CD8-positive, alpha-beta memory T cell (primary cell): ENCODE measurements around the gene CRIP1. TPM values are rescaled to one million over a fixed set of nuclear protein-coding genes. Genes with fewer than 3 reads are reported as not detected.

Source experiments
- CTCF ChIA-PET: fragments of 350-600 bp; sonication (Branson Sonifier 250); formaldehyde crosslinking; loops from one replicate; lab custom pipeline; 2021; ENCODE audit warnings: antibody characterized with exemption; lab: Charles Lee
- POLR2A ChIA-PET: fragments of 350-600 bp; sonication (Branson Sonifier 250); formaldehyde crosslinking; loops from one replicate; lab custom pipeline; 2021; ENCODE audit warnings: antibody characterized with exemption; lab: Charles Lee
- DNase-seq, 5 donors: peaks; one replicate each; pipeline versions ENCODE4 v3.0.0 to v3.0.0-alpha.2; 2020 to 2022; ENCODE audit warnings: mixed read lengths in 1 of 5
- H3K27ac ChIP-seq: one replicate; pipeline ENCODE4 v1.7.0; 2013; ENCODE audit warnings: low read depth, mild to moderate bottlenecking, low read length, moderate library complexity
- H3K27me3 ChIP-seq: 2 replicates; pipeline ENCODE4 v1.7.0; 2013; ENCODE audit warnings: low read length, mild to moderate bottlenecking; ENCODE audit not compliant: insufficient read depth, poor library complexity, severe bottlenecking
- H3K36me3 ChIP-seq: 2 replicates; pipeline ENCODE4 v1.7.0; 2013; ENCODE audit warnings: mild to moderate bottlenecking, low read length, moderate library complexity; ENCODE audit not compliant: insufficient read depth
- H3K4me1 ChIP-seq: 2 replicates; pipeline ENCODE4 v1.7.0; 2013; ENCODE audit warnings: mild to moderate bottlenecking, low read length, moderate library complexity; ENCODE audit not compliant: insufficient read depth
- H3K4me3 ChIP-seq: 2 replicates; pipeline ENCODE4 v1.7.0; 2013; ENCODE audit warnings: mild to moderate bottlenecking, low read length
- H3K9me3 ChIP-seq: 2 replicates; pipeline ENCODE4 v1.7.0; 2013; ENCODE audit warnings: mild to moderate bottlenecking, low read length
- H3K27ac Mint-ChIP-seq, 8 donors: one replicate each; pipeline ENCODE4 v1.8.0; 2020 to 2021; ENCODE audit warnings: mixed read lengths in 8 of 8, mild to moderate bottlenecking in 6 of 8, inconsistent platforms in 3 of 8, moderate library complexity in 3 of 8
- H3K27me3 Mint-ChIP-seq, 2 donors: one replicate each; pipeline ENCODE4 v1.8.0; 2020 to 2021; ENCODE audit warnings: mixed read lengths in 2 of 2, mild to moderate bottlenecking in 1 of 2, moderate library complexity in 1 of 2
- H3K36me3 Mint-ChIP-seq, 3 donors: one replicate each; pipeline ENCODE4 v1.8.0; 2020 to 2021; ENCODE audit warnings: mixed read lengths in 3 of 3, inconsistent platforms in 1 of 3, mild to moderate bottlenecking in 1 of 3
- H3K4me1 Mint-ChIP-seq, 3 donors: one replicate each; pipeline ENCODE4 v1.8.0; 2020 to 2021; ENCODE audit warnings: mixed read lengths in 3 of 3, inconsistent platforms in 1 of 3, mild to moderate bottlenecking in 1 of 3
- H3K4me3 Mint-ChIP-seq, 7 donors: one replicate each; pipeline ENCODE4 v1.8.0; 2020 to 2021; ENCODE audit warnings: mixed read lengths in 7 of 7, mild to moderate bottlenecking in 6 of 7, moderate library complexity in 4 of 7, inconsistent platforms in 2 of 7
- H3K9me3 Mint-ChIP-seq, 5 donors: one replicate each; pipeline ENCODE4 v1.8.0; 2020 to 2022; ENCODE audit warnings: mixed read lengths in 5 of 5, mild to moderate bottlenecking in 3 of 5, moderate library complexity in 2 of 5, inconsistent platforms in 1 of 5
- polyA plus RNA-seq: library from polyadenylated mRNA; unstranded; fragments of 300-500 nt; fragmentation: Illumina TruSeq; gene quantifications from one replicate; pipeline ENCODE4 v1.2.3, GENCODE V29; 2021
- total RNA-seq, 2 experiments: library from RNA; stranded (reverse); gene quantifications; one replicate each; pipeline ENCODE4 v1.2.3, GENCODE V29; 2021

Gene CRIP1, protein sequence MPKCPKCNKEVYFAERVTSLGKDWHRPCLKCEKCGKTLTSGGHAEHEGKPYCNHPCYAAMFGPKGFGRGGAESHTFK
- 100 to 1,000 TPM; 463 to 468 TPM for total RNA-seq
- 1,031 TPM for polyA plus RNA-seq

DNA sequence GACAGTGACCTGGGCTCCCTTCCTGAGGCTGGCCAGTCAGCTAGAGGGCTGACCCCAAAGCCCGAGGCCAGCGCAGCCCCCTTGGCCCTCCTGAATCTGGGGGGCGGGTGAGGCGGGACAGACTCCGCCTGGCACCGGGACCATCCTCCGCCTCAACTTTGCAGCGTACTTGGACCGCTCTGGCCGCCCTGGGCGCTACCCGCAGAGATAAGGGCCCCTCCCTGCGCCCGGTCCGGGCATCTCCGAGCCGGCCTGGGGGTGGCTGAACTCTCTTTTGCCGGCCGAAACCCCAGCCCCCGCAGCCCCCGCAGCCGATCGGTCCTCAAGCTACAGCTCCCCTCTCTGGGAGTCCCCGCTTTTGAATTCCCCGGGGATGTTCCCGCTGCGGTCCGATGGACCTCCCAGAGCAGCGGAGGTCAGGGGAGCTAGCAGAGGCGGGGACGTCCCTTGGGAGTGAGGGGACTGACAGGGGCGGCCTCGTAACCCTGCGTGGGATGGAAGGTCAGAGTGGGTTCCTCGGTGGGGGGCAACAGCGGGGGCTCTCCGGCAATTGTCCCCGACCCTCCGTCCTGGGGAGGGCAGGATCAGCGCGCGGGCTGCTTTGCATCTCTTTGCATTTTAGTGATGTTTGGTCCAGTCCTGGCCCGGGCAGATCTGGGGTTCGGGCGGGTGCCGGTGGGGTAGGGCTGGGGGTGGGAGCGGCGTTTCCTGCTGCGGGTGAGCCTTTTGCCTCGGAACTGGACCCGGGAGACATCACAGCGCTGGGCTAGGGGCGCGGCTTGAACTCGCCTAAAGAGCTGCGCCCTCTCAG lies at the start of gene CRIP1:
TSS of gene CRIP1 (plus strand) at position 724 of the 811 bp plus-strand sequence. CDS start 374 bp downstream, outside the sequence.
- Mint-ChIP-seq H3K9me3 (no peaks in the 10 kb centered on the region), H3K4me1 (peaks cover 34 to 75% (median 38%) of the 10 kb centered on the region in 3 donors), H3K36me3 (peaks cover 0 to 15% (median 0%) of the 10 kb centered on the region in 3 donors), H3K27me3 (peaks cover 0 to 8% of the 10 kb centered on the region in 2 donors), H3K4me3 (peak within 1 kb of the TSS; percentile 87 to 94 (median 92)), H3K27ac (peak within 1 kb of the TSS; percentile 91 to 100 (median 98))
- Histone ChIP-seq H3K27ac (peak within 1 kb of the TSS; percentile 97), H3K36me3 (no peaks in the 10 kb centered on the region), H3K27me3 (no peaks in the 10 kb centered on the region), H3K4me3 (peak within 1 kb of the TSS; percentile 82), H3K9me3 (no peaks in the 10 kb centered on the region), H3K4me1 (peaks cover 72% of the 10 kb centered on the region)
- ChIA-PET POLR2A (no interaction called here), CTCF (interaction anchor here (0.8 kb wide), 1 partner anchor 19 kb away, joined by 3 read pairs; no protein-coding TSS in a partner anchor)
- DNase-seq = no peak

- H3K27ac ChIP-seq = no peak overlapping the region
- no peak for DNase-seq
- H3K27me3 Mint-ChIP-seq = no peaks in the 10 kb centered on the region
- no peaks in the 10 kb centered on the region for H3K9me3 Mint-ChIP-seq
- H3K4me1 ChIP-seq = no peaks in the 10 kb centered on the region
- no peaks in the 10 kb centered on the region for H3K9me3 ChIP-seq
- POLR2A ChIA-PET = no interaction called here
- H3K4me3 ChIP-seq = no peak overlapping the region
- no peak overlapping the region for H3K27ac Mint-ChIP-seq
- CTCF ChIA-PET = interaction anchor here (1.3 kb wide), 1 partner anchor 33 kb away, joined by 4 read pairs; no protein-coding TSS in a partner anchor
- no peaks in the 10 kb centered on the region for H3K27me3 ChIP-seq
- no peak overlapping the region for H3K4me3 Mint-ChIP-seq
- H3K36me3 Mint-ChIP-seq = peaks cover 0 to 14% (median 4%) of the 10 kb centered on the region in 3 donors
- peaks cover 12 to 24% (median 17%) of the 10 kb centered on the region in 3 donors for H3K4me1 Mint-ChIP-seq
- no peaks in the 10 kb centered on the region for H3K36me3 ChIP-seq
Observed at GRCh38 chr14:105436891-105437722, 49.6 kb upstream of the CRIP1 start.

DNA sequence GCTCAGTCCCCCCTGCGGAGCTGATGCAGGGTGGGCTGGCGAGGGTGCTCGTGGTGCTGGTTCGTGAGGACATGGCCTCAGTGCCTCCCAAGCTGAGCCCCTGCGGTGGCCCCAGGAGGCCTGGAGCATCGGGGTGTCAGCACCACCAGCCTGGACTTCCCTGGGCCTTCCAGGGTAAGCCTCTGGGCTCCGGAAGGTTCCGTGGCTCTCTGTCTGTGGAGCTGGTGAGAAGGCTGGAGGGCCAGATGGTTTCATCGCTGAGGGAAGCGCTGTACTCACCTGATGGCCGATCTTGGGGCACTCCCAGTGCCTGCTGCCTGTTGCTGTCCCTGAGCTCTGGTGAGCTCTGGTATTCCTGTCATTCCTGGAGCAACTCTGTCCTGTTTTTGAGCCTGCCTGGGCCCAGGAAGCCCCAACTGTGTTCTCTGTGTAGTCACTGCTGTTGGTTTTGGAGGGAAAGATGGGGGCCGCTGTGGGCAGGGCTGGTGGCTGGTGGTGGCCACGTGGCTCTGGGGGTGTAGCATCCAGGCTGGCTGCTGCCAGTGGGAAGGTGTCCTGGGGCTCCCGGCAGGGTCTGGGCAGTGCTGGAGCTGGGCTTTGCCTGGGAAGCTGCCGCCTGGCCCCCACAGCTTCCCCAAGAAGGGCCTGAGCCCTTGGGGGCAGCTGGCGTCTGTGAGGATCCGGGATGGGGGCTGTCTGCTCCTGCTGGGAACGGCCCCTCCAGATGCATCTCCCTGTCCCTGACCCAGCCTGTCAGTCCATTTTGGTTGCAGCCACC lies 48.8 kb upstream of the CRIP1 start:
- ChIA-PET POLR2A (interaction anchor here (0.6 kb wide), 1 partner anchor 9 kb away, joined by 3 read pairs; no protein-coding TSS in a partner anchor), CTCF (interaction anchor here (1.3 kb wide), 1 partner anchor 32 kb away, joined by 4 read pairs; no protein-coding TSS in a partner anchor)
- no peaks in the 10 kb centered on the region for H3K4me1 ChIP-seq
- Mint-ChIP-seq H3K27ac (no peak overlapping the region), H3K27me3 (no peaks in the 10 kb centered on the region), H3K36me3 (peaks cover 0 to 21% (median 4%) of the 10 kb centered on the region in 3 donors), H3K4me3 (no peak overlapping the region), H3K9me3 (no peaks in the 10 kb centered on the region), H3K4me1 (peaks cover 12 to 24% (median 17%) of the 10 kb centered on the region in 3 donors)
- no peak overlapping the region for H3K4me3 ChIP-seq
- H3K27ac ChIP-seq = no peak overlapping the region
- DNase-seq = no peak
- H3K9me3 ChIP-seq = no peaks in the 10 kb centered on the region
- no peaks in the 10 kb centered on the region for H3K36me3 ChIP-seq
- no peaks in the 10 kb centered on the region for H3K27me3 ChIP-seq

GRCh38 chr14:105439179-105439578 lies 47.5 kb upstream of the CRIP1 start:
- Histone ChIP-seq H3K4me3 (no peak overlapping the region), H3K36me3 (no peaks in the 10 kb centered on the region), H3K27me3 (no peaks in the 10 kb centered on the region), H3K9me3 (no peaks in the 10 kb centered on the region), H3K27ac (no peak overlapping the region), H3K4me1 (no peaks in the 10 kb centered on the region)
- no peaks in the 10 kb centered on the region for H3K27me3 Mint-ChIP-seq
- H3K4me1 Mint-ChIP-seq = peaks cover 12 to 20% (median 17%) of the 10 kb centered on the region in 3 donors
- no peaks in the 10 kb centered on the region for H3K9me3 Mint-ChIP-seq
- POLR2A ChIA-PET = no interaction called here
- peaks cover 0 to 23% (median 4%) of the 10 kb centered on the region in 3 donors for H3K36me3 Mint-ChIP-seq
- H3K4me3 Mint-ChIP-seq = no peak overlapping the region
- CTCF ChIA-PET = no interaction called here
- no peak overlapping the region for H3K27ac Mint-ChIP-seq
- DNase-seq = no peak

DNA sequence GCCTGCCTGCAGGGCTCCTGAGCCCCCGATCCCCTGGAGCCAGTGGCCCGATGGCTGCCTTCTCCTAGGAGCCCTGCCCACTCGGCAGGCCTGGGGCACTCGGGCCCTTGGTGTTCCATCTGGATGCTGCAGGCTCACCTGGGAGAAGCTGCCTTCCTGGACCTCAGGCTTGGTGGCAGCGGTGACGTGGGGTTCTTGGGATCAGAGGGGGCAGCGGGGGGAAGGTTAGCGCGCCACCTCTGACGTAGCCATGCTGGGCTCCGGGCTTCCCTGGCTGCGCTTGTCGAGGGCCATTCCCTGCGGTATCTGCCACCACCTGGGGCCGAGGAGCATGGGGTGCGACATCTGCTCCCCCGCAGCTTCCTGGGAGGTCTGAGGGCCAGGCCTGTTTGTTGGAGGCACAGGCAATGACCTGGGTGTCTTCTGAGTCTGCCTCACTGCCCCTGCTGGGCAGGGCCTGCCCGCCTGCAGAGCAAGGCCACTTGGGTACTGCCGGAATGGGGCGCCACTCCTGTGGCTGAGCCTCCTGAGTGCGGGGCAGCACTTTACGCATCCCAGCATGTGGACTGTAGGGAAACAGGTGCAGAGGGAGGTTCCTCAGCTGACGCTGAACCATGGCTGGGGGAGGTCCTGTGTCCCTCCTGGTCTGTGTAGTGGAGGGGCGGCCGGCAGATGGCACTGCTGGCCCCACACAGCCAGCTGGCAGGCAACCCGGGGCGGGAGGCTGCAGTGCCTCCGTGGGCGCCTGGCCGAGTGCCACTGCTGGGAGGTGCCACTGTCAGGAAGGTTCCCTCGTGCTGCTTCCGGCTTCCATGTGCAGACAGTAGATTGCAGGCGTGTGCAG lies 46.8 kb upstream of the CRIP1 start:
- Histone ChIP-seq H3K9me3 (no peaks in the 10 kb centered on the region), H3K27me3 (no peaks in the 10 kb centered on the region), H3K27ac (no peak overlapping the region), H3K36me3 (no peaks in the 10 kb centered on the region), H3K4me1 (no peaks in the 10 kb centered on the region), H3K4me3 (no peak overlapping the region)
- H3K9me3 Mint-ChIP-seq = no peaks in the 10 kb centered on the region
- H3K4me3 Mint-ChIP-seq = no peak overlapping the region
- H3K4me1 Mint-ChIP-seq = peaks cover 10 to 17% (median 14%) of the 10 kb centered on the region in 3 donors
- no peak overlapping the region for H3K27ac Mint-ChIP-seq
- ChIA-PET CTCF (no interaction called here), POLR2A (no interaction called here)
- no peak for DNase-seq
- H3K36me3 Mint-ChIP-seq = peaks cover 0 to 23% (median 4%) of the 10 kb centered on the region in 3 donors
- H3K27me3 Mint-ChIP-seq = no peaks in the 10 kb centered on the region

DNA sequence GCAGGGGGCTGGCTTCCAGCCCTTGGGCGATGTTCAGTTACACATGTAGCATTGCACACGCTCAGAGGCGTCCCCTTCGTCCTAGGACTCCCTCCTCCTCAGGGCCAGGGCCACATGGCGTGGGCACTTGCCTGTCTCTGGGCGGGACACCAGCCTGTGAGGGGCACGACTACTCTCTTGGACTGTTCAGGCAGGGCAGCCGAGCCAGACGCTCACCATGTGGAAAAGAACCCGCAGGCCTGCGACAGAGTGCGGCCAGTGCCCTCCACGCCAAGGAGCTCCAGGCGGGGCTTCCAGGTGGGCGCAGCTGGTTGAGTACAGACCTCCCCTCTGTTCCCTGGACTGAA lies 46.2 kb upstream of the CRIP1 start:
- no peak for DNase-seq
- H3K36me3 ChIP-seq = no peaks in the 10 kb centered on the region
- H3K9me3 Mint-ChIP-seq = no peaks in the 10 kb centered on the region

GRCh38 chr14:105440992-105441391 lies 45.7 kb upstream of the CRIP1 start:
- Mint-ChIP-seq H3K27me3 (no peaks in the 10 kb centered on the region), H3K4me3 (no peak overlapping the region), H3K4me1 (peaks cover 4 to 9% (median 6%) of the 10 kb centered on the region in 3 donors), H3K9me3 (no peaks in the 10 kb centered on the region), H3K27ac (no peak overlapping the region), H3K36me3 (peaks cover 0 to 20% (median 4%) of the 10 kb centered on the region in 3 donors)
- CTCF ChIA-PET = no interaction called here
- no peaks in the 10 kb centered on the region for H3K4me1 ChIP-seq
- POLR2A ChIA-PET = no interaction called here
- DNase-seq = no peak
- H3K4me3 ChIP-seq = no peak overlapping the region
- H3K27ac ChIP-seq = no peak overlapping the region
- H3K27me3 ChIP-seq = no peaks in the 10 kb centered on the region
- H3K36me3 ChIP-seq = no peaks in the 10 kb centered on the region
- no peaks in the 10 kb centered on the region for H3K9me3 ChIP-seq

More for the DNA sequence above, 46.2 kb upstream of the CRIP1 start:
- Mint-ChIP-seq H3K36me3 (peaks cover 0 to 22% (median 4%) of the 10 kb centered on the region in 3 donors), H3K4me1 (peaks cover 7 to 13% (median 8%) of the 10 kb centered on the region in 3 donors), H3K4me3 (no peak overlapping the region), H3K27ac (no peak overlapping the region), H3K27me3 (no peaks in the 10 kb centered on the region)
- Histone ChIP-seq H3K4me3 (no peak overlapping the region), H3K27ac (no peak overlapping the region), H3K27me3 (no peaks in the 10 kb centered on the region), H3K9me3 (no peaks in the 10 kb centered on the region), H3K4me1 (no peaks in the 10 kb centered on the region)
- ChIA-PET CTCF (no interaction called here), POLR2A (no interaction called here)
